GM12872 (cell line): ENCODE measurements around the gene HAUS5.

ENCODE experiments used
- TF ChIP-seq, protein P1 (sequence below): IDR thresholded peaks from 3 replicates; pipeline ENCODE4 v1.5.1; 2011; ENCODE audit warnings: low read depth, mild to moderate bottlenecking, low read length, moderate library complexity; ENCODE audit not compliant: insufficient read depth

Gene HAUS5

DNA sequence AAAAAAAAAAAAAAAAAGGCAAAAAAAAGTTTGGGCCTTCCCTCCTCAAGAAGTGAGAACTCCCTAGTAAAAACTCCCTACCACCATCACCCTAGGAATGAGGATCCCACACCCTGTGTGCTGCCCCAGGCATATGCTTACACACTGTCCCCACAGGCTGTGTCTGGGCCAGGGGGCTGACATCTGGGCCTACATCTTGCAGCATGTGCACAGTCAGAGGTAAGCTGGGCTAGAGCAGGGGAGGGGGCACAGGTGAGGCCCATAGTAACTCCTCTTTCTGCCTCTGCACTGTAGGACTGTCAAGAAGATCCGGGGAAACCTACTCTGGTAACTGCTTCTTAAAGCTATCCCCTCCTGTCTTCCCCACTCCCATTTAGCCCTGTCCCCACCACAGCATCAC is 1.0 kb downstream of the HAUS5 start:
- TF ChIP-seq, protein P1, sequence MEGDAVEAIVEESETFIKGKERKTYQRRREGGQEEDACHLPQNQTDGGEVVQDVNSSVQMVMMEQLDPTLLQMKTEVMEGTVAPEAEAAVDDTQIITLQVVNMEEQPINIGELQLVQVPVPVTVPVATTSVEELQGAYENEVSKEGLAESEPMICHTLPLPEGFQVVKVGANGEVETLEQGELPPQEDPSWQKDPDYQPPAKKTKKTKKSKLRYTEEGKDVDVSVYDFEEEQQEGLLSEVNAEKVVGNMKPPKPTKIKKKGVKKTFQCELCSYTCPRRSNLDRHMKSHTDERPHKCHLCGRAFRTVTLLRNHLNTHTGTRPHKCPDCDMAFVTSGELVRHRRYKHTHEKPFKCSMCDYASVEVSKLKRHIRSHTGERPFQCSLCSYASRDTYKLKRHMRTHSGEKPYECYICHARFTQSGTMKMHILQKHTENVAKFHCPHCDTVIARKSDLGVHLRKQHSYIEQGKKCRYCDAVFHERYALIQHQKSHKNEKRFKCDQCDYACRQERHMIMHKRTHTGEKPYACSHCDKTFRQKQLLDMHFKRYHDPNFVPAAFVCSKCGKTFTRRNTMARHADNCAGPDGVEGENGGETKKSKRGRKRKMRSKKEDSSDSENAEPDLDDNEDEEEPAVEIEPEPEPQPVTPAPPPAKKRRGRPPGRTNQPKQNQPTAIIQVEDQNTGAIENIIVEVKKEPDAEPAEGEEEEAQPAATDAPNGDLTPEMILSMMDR = no peak

DNA sequence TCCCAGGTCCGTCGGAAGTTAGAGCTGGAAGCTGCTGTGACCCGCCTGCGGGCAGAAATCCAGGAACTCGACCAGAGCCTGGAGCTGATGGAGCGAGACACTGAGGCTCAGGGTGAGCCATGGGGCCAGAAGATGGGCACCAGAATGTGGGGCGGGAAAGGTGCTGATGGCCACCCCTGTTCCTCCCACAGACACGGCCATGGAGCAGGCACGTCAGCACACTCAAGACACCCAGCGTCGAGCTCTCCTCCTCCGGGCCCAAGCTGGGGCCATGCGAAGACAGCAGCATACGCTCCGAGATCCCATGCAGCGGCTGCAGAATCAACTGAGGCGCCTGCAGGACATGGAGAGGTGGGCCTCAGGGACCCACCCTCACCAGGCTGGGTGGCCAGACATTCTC is 2.5 kb downstream of the HAUS5 start:
- TF ChIP-seq, protein P1 = no peak

DNA sequence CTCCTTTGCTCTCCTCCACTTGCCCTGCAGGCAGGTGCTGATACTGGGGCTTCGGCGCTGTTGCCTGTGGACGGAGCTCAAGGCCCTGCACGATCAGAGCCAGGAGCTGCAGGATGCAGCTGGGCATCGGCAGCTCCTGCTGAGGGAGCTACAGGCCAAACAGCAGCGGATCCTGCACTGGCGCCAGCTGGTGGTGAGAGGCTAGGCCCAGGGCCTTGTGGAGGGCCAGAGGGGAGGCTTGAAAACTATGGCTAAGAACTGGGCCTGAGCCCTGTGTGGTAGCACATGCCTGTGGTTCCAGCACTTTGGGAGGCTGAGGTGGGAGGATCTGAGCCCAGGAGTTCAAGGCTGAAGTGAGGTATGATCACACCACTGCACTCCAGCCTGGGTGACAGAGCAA is 6.3 kb downstream of the HAUS5 start:
- TF ChIP-seq, protein P1 = no peak

DNA sequence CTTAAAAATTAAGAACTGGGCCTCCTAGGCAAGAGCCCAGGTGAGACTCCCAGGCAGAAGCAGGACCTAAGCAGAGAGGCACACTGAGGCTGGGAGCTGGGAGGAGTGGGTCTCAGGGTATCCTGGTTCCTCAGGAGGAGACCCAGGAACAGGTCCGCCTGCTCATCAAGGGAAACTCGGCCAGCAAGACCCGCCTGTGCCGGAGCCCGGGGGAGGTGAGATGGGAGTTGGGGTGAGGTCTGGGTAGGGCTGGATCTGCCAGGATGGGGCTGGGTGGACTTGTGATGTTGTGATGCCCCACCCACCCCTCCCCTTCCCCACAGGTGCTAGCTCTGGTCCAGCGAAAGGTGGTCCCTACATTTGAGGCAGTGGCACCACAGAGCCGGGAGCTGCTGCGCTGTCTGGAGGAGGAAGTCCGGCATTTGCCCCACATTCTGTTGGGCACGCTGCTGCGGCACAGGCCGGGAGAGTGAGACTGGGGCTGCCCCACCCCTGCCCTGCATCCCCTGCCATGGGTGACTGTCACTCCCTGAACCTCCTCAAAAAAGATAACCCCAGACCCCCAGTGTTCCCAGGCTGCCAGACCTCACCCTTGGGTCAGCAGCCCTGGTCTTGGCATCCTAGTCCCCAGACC is 6.9 kb downstream of the HAUS5 start:
- TF ChIP-seq, protein P1 = no peak

DNA sequence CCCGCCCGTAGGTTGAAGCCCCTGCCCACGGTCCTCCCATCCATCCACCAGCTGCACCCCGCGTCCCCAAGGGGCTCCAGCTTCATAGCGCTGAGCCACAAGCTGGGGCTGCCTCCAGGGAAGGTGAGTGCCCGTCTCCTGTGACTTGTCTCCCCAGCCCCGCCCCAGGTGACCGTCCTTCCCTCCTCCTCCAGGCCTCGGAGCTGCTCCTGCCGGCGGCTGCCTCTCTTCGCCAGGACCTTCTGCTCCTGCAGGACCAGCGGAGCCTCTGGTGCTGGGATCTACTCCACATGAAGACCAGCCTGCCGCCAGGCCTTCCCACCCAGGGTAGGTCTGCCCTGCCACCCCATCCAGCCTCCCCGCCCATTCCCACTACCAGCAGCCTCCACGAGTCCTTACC is 7.5 kb downstream of the HAUS5 start:
- TF ChIP-seq, protein P1 = no peak

DNA sequence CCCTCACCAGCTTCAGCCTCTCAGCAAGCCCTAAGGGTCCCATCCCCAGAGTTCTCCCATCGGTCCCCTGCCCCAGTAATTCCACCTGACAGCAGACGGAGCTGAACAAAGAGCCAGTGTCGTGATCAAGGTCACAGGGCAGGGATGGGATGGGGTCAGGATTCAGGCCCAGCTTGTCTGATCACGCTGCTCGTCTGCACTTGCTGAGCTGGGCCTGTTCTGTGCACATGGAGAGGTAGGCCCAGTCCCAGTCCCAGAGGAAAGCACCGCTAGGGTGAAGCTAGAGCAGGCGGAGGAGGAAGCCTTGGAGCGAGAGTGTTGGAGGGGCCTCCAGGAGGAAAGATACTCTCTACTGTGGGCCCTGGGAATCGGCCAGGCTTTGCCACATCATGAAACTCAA is 9.2 kb downstream of the HAUS5 start:
- TF ChIP-seq, protein P1 = no peak

DNA sequence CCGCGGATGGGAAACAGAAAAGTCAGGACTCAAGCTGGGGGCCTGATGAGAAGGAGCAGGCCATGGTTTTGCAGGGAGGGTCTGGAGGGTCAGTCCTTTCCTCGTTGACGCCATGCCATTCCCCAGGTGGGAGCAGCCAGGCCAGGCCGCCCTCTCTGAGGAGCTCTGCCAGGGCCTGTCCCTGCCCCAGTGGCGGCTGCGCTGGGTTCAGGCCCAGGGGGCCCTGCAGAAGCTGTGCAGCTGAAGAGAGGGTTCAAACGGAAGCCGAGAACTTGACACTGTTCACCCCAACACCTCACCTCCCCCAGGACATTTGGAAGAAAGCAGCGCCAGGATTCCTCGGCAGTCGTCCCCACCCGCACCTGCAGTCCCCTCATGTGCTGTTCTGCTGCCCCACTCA is 10.2 kb downstream of the HAUS5 start:
- TF ChIP-seq, protein P1 = no peak
